NCI-H226 (cell line): Measurements from ENCODE around the gene RFC5.
"Not testable (repeated sequence)": the region's sequence is repeated elsewhere in the genome, so short reads cannot be mapped to it uniquely, and the experiment has no call there.

Source experiments
- DNase-seq: peaks from one replicate; pipeline ENCODE4 v3.0.0-alpha.2; 2015

RFC5 gene

DNA sequence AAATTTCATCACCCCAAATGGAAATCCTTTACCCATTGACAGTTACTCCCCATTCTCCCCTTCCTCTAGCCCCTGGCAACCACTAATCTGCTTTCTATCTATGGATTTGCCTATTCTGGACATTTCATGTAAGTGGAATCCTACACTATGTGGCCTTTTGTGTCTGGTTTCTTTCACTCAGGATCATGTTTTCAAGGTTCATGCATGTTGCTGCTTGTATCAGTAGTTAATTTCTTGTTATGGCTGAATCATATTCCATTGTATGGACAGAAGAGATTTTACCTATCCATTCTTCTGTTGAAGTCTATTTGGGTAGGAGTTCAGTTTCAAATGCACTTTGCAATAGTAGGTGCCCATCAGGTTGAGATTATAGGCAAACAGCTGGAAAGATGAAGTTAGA lies 1.4 kb downstream of the RFC5 start:
- DNase-seq = no peak

DNA sequence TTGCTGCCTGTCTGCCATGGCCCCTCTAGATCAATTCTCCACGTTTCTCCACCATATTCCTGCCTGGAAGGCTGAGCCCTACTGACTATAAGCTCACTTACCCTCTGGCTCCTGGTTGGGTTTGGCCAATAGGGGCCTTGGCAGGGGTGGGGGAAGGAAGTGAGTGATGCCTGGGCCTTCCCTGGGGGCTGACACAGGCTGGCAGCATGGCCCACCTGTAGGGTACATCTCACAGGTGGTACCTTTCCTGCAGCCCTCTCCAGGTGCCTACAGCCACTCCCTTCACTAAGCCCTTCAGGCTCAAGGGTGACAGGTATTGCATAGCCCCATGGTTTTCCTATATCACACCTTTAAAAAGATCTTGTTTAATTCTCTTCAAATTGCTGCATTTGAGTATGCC lies 3.5 kb downstream of the RFC5 start:
- no peak for DNase-seq

- DNase-seq = not testable (repeated sequence)
These were observed 5.7 kb downstream of the RFC5 start for GRCh38 chr12:118022097-118022727.

- no peak for DNase-seq
These were observed 6.2 kb downstream of the RFC5 start for GRCh38 chr12:118022728-118023109.

GRCh38 chr12:118023301-118023860 lies 6.9 kb downstream of the RFC5 start:
- DNase-seq = no peak

- DNase-seq = no peak
These were observed 8.7 kb downstream of the RFC5 start for GRCh38 chr12:118025168-118025567.

DNA sequence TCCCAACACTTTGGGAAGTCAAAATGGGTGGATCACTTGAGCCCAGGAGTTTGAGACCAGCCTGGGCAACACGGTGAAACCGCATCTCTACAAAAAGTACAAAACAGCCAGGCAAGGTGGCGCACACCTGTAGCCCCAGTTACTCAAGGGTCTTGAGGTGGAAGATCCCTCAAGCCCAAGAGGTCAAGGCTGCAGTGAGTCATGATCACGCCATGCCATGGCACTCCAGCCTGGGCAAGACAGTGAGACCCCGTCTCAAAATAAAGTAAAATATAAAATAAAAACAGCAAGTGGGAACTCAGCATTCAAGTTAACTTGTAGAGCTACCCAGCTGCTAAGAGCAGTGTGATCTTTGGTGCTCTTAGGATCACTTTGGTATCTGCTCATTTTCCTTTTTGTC lies 12.7 kb downstream of the RFC5 start:
- no peak for DNase-seq

GRCh38 chr12:118032188-118032587 lies 15.7 kb downstream of the RFC5 start:
- no peak for DNase-seq

DNA sequence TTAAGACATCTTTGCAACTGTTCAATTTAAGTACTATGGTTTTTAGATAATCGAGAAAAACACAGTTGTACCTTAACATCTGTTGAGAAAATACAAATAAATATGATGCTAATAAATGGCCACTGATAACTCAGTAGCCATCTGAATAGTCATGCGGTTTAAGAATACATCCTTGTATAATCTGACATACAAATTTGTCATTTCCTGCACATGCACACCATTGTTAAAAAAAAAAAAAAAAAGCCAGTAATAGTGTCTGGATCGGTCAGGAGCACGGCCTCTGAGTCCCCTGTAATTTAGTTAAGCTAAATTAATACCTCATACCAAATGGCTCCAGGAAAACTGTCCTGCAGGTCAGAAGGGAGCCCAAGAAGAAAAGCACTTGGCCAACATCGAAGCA lies 16.8 kb downstream of the RFC5 start:
- DNase-seq = no peak

DNA sequence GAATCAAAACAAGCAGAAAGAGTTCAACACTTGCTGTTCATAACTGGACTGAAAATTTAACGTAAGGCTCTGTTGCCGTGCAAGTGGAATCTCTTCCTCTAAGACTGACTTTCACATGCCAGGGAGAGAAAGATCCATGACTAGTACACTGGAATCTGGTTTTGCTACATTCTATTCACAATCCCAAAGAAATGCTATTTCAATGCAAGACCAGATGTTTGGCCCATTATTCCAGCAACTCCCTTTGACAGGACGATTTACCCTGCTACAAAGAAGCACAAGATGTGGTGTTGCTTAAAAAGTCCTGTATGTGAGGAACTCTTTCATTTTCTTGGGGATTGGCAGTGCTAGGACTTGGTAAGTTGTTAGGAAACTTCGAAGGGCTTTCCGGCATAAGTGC lies 17.4 kb downstream of the RFC5 start:
- DNase-seq = no peak

GRCh38 chr12:118034429-118035189 lies 18.1 kb downstream of the RFC5 start:
- DNase-seq = peak; percentile 37

GRCh38 chr12:118035190-118036041 lies 18.9 kb downstream of the RFC5 start:
- peak; percentile 42 for DNase-seq

GRCh38 chr12:118036672-118037411 lies 20.3 kb downstream of the RFC5 start:
- DNase-seq = no peak

DNA sequence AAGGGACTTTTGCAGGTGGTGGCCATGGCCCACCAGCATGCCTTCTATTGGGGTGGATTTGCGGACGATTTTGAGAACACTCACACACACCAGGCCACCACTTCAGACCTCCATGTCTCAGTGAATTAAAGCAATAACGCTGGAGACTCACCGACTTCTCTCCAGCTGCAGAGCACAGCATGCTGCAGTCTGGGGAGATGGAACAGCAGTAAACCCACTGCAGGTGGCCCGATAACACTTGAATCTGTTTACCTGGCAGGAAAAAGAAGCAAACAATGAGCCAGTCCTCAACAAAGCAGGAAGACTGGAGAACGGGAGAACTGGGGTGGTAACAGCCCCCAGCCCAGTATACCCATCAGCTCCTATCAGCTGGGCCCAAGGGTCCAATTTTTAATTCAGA lies 21.6 kb downstream of the RFC5 start:
- DNase-seq = no peak

DNA sequence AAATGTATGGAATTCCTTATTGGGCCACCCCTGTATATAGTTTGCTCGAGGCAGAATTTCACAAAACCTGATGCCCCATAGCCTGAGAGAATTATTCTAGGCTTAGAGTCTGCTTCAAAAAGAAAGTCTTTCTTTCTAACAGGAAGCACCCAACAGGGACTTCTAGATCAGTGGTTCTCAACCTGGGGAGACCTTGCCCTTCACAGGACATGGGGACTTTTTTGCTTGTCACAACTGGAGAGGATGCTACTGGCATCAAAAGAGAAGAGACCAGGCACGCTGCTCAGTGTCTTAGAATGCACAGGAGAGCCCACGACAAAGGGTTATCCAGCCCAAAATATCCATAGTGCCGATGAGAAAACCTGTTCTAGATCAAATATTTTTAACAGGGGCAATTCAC lies 25.6 kb downstream of the RFC5 start:
- DNase-seq = no peak

DNA sequence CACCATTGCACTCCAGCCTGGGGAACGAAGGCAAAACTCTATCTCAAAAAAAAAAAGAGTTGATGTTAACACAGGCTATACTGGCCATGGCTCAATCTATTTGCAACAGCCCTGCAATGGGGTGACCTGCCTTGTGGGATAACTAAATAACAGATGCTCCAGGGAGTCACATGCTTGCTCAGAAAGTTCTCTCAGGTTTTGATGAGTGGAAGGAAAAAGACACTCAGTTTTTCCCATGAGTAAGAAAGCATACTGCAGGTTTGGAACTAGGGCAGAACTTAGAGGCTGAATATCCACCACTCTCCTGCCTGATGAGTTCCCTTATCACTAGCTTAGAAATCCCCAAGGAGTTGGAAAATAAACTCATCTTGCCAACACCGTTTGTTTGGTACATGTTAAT lies 27.6 kb downstream of the RFC5 start:
- DNase-seq = no peak

DNA sequence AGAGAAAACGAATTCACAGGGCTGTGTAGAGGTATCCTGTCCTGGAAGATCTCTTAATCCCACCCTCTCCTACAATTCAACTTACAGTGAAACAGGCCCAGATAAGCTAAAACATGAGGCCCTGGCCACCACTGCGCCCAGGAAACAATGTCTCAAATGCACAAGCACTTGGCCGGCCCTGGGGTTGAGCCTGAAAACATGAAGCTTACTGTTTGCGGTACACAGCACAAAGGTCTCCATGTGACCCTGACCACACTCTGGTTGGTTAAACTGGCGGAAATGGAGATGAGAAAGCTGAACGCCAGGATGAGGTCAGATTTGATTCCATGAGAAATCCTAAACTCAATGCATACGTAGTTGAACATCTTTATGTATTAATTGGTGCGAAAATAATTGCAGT lies 28.1 kb downstream of the RFC5 start:
- DNase-seq = no peak

DNA sequence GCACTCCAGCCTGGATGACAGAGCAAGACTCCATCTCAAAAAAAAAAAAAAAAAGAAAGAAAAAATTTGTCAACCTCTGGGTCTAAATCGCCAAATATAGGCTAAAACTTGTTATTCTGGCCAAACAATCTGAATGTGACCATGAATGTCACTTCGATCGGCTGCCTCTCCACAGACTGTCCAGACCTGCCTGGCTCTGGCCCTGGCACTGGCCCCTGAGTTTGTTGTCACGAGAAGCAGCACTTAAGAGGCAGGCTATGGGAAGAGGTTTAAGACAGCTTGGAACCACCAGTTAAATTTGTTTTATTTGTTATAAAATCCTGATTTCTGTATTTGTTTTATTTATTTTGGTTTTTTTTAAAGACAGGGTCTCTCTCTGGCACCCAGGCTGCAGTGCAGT lies 29.9 kb downstream of the RFC5 start:
- DNase-seq = no peak

- no peak for DNase-seq
These were observed 34.7 kb downstream of the RFC5 start for GRCh38 chr12:118050972-118051910.

DNA sequence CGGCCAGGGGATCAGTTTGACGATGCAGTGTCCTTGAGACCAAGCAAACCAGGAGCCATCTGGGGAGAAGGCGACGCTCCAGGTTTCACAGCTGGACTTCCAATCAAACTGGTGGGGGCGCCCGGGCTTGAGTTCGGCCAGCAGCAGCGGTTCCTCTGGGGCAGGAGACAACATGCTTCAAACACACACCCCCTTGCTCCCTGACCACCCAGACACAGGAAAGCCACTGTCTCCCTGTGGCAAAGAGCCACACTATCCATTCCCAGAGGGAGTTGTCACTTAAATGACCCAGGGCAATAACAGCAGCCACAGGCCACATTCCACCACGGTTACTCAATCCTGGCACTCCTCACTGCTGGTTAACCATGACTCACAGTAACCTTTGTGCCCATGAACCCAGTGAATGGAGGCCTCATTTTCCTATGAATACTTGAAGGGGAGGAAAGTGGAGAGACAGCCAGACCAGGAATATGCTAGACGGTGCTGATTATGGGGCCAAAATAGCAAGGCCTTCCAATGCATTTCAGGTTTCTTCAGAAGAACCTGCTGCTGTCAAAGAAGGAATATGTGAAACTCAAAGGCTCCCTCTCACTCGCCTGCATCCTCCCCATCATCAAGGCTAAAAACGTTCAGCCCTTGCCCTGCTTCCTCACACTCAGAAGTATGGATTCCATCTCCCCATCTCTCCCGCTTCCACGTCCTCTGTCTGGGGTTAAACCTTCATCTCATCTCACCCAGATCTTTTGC lies 36.0 kb downstream of the RFC5 start:
- peak; percentile 90 for DNase-seq
